HG02588 (cell line): Measurements from ENCODE around the gene AMBRA1.
A peak's percentile ranks its signal among the peaks of the same experiment; 100 is the strongest.

ENCODE experiments used
- ATAC-seq: cut with Tn5 transposase; IDR thresholded peaks from one replicate; pipeline ENCODE4 v1.9.1; 2021; ENCODE audit warnings: mild to moderate bottlenecking, moderate library complexity; ENCODE audit not compliant: unreplicated experiment

The AMBRA1 gene

GRCh38 chr11:46408407-46408986 lies 185.3 kb downstream of the AMBRA1 start:
- ATAC-seq, result no peak

- no peak for ATAC-seq
These were observed 186.2 kb downstream of the AMBRA1 start for GRCh38 chr11:46407635-46408034.

GRCh38 chr11:46404476-46405017 lies 189.3 kb downstream of the AMBRA1 start:
- ATAC-seq, result no peak

- no peak for ATAC-seq
These were observed 190.6 kb downstream of the AMBRA1 start for GRCh38 chr11:46402957-46403902.

GRCh38 chr11:46397526-46397925 lies 196.3 kb downstream of the AMBRA1 start:
- ATAC-seq, result no peak

GRCh38 chr11:46393759-46394158 lies 200.1 kb downstream of the AMBRA1 start:
- no peak for ATAC-seq

GRCh38 chr11:46393231-46393616 lies 200.6 kb downstream of the AMBRA1 start:
- ATAC-seq, result no peak

- ATAC-seq, result peak; percentile 61
These were observed 201.2 kb downstream of the AMBRA1 start for GRCh38 chr11:46392421-46393230.

- peak; percentile 11 for ATAC-seq
These were observed 202.0 kb downstream of the AMBRA1 start, which contains the start of gene CHRM4 for GRCh38 chr11:46391578-46392420. Gene CHRM4, minus strand, starts transcription at chr11:46391776. Its CDS starts 5,219 bp downstream, at chr11:46386557.

GRCh38 chr11:46391186-46391577 lies 202.6 kb downstream of the AMBRA1 start:
- ATAC-seq, result no peak

GRCh38 chr11:46390331-46391171 lies 203.3 kb downstream of the AMBRA1 start:
- no peak for ATAC-seq

GRCh38 chr11:46389450-46390330 lies 204.1 kb downstream of the AMBRA1 start:
- ATAC-seq, result peak; percentile 42

- ATAC-seq, result no peak
These were observed 205.0 kb downstream of the AMBRA1 start for GRCh38 chr11:46388619-46389449.

- ATAC-seq, result no peak
These were observed 205.8 kb downstream of the AMBRA1 start for GRCh38 chr11:46387919-46388618.

- ATAC-seq, result no peak
These were observed 206.4 kb downstream of the AMBRA1 start for GRCh38 chr11:46387456-46387855.

- no peak for ATAC-seq
These were observed 207.1 kb downstream of the AMBRA1 start for GRCh38 chr11:46386674-46387073.
